Fibroblast of villous mesenchyme (primary cell): ENCODE data around the gene TCF7L1. TPM values are rescaled to one million over a fixed set of nuclear protein-coding genes. Genes with fewer than 3 reads are reported as not detected.
"Not testable (repeated sequence)": the region's sequence is repeated elsewhere in the genome, so short reads cannot be mapped to it uniquely, and the experiment has no call there.

Source experiments
- DNase-seq: peaks from one replicate; pipeline ENCODE4 v3.0.0-alpha.2; 2010; ENCODE audit warnings: low read depth
- H3K4me3 ChIP-seq: 2 replicates; pipeline ENCODE4 v1.5.1; 2011; ENCODE audit warnings: low read depth, mild to moderate bottlenecking, low read length
- CTCF ChIP-seq: IDR thresholded peaks from 2 replicates; pipeline ENCODE4 v1.5.1; 2012; ENCODE audit warnings: low read depth, mild to moderate bottlenecking, low read length; ENCODE audit not compliant: insufficient read depth
- total RNA-seq: library from RNA; depleted of rRNA; stranded (reverse); fragments of >200 nt; gene quantifications from 2 replicates; pipeline ENCODE4 v1.2.3, GENCODE V29; 2012

TCF7L1 gene
- total RNA-seq, 1 donor: 4.3 TPM

- H3K4me3 ChIP-seq: no peak overlapping the region
- DNase-seq: no peak
- TF ChIP-seq CTCF: no peak
Measured at GRCh38 chr2:85154048-85154753, 21.0 kb downstream of the TCF7L1 start.

GRCh38 chr2:85155082-85155481, 21.9 kb downstream of the TCF7L1 start:
- not testable (repeated sequence) for H3K4me3 ChIP-seq, DNase-seq

- no peak overlapping the region for H3K4me3 ChIP-seq
- no peak for TF ChIP-seq CTCF
- peak; percentile 72 for DNase-seq
Measured at GRCh38 chr2:85156153-85156552, 23.0 kb downstream of the TCF7L1 start.

- H3K4me3 ChIP-seq: no peak overlapping the region
- no peak for DNase-seq
- no peak for TF ChIP-seq CTCF
Measured at GRCh38 chr2:85156619-85157018, 23.4 kb downstream of the TCF7L1 start.

GRCh38 chr2:85157345-85157744, 24.2 kb downstream of the TCF7L1 start:
- H3K4me3 ChIP-seq: no peak overlapping the region
- DNase-seq: no peak

GRCh38 chr2:85158559-85159273, 25.5 kb downstream of the TCF7L1 start:
- TF ChIP-seq CTCF: no peak
- H3K4me3 ChIP-seq: no peak overlapping the region
- no peak for DNase-seq

More at GRCh38 chr2:85157345-85157744, 24.2 kb downstream of the TCF7L1 start:
- no peak for TF ChIP-seq CTCF

- DNase-seq: no peak
- H3K4me3 ChIP-seq: no peak overlapping the region
- no peak for TF ChIP-seq CTCF
Measured at GRCh38 chr2:85159589-85159988, 26.4 kb downstream of the TCF7L1 start.
